AG08395 (cell line): ENCODE results near the gene VIPR2.

Source experiments
- DNase-seq: peaks from one replicate; pipeline ENCODE4 v3.0.0; 2012; ENCODE audit warnings: mixed read lengths, low spot score

Gene VIPR2

DNA sequence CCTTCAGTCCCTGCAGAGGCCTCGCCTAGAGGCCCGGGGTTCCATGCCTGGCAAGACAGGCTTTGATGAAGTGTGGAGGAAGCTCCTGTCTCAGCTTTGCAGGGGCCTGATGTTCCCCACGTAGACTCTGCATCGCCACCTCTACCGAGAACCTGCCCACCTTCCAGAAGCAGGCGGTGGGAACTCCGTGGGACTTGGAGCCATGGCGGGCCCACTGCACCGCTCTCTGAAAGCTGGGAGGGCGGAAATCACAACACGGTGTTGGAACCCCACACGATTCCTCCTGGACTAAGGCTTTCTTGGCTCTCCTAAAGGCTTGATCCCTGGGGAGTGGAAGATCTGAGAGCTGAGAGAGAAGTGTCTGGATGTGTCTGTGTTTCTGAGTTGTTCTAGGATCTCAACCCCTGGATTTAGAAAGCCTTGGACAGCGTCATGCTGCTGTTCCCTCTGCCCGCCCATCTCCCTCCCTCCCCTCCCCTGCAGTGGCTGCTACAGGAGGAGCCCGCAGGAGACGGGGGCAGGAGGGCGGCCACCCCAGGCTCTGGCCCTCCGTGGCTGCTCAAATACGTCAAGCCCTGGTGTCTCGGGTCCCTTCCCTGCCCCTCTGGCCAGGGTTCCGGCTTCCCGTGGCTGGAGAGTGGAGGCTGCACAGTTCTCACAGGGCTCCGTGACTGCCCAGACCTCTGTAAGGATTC, 79.7 kb downstream of the VIPR2 start:
- DNase-seq, result no peak

DNA sequence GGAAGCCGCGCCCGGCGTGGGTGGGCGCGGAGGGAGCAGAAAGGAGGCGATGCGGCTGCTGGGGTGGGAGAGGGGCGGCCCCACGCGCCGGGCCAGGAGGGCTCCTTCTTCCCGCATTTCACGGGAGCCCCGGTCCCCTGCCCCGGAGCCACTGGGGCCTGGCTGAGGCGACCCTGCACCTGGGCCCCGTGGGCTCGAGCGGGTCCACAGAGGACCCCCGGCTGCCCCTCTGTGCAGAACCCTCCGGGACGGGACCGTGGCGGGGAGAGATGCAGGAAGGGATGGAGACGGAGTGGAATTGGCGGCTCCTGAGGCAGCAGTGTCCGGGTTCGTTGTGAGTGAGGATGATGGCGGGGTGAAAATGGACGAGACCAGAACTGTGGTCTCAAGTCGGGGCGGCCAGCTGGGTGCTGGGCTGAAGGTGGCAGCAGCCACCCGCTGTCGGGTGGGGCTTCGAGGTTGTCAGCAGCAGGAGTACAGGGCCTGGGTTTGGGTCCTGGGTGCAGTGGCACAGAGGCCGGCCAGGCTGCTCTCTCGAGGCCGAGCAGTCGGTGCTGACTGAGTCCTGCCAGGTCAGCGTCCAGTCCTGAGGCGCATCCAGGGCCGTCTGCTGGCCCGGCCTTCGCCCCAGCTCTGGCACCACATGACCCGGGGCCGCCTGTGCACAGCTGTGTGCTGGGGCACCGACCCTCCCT, 80.4 kb downstream of the VIPR2 start:
- no peak for DNase-seq

DNA sequence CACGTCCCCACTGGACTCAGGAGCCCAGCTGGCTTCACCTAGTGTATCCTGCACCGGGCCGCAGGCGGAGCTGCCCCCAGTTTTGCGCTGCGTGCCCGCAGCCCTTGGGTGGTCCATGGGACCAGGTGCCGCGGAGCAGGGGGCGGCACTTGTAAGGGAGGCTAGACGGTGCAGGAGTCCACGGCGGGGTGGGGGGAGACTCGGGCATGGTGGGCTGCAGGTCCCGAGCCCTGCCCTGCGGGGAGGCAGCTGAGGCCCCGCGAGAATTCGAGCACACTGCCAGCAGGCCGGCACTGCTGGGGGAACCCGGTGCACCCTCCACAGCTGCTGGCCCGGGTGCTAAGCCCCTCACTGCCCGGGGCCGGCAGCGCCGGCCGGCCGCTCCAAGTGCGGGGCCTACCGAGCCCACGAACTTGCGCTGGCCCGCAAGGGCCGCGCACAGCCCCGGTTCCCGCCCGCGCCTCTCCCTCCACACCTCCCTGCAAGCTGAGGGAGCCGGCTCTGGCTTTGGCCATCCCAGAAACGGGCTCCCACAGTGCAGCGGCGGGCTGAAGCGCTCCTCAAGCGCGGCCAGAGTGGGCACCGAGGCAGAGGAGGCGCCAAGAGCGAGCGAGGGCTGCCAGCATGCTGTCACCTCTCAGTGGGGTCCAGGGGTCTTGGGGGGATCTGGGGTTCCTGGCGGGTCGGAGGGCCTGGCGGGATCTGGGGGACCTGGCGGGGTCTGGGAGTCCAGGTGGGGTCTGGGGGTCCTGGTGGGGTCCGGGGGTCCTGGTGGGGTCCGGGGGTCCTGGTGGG, 81.4 kb downstream of the VIPR2 start:
- no peak for DNase-seq

DNA sequence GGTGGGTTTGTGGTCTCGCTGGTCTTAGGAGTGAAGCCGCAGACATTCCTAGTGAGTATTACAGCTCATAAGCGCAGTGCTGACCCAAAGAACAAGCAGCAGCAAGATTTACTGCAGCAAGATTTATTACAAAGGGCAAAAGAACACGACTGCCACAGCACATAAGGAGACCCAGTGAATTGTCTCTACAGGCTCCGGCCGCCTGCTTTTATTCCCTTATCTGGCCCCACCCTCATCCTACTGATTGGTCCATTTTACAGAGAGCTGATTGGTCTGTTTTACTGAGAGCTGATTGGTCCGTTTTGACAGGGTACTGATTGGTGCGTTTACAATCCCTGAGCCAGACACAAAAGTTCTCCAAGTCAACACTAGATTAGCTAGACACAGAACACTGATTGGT, 82.1 kb downstream of the VIPR2 start:
- no peak for DNase-seq

DNA sequence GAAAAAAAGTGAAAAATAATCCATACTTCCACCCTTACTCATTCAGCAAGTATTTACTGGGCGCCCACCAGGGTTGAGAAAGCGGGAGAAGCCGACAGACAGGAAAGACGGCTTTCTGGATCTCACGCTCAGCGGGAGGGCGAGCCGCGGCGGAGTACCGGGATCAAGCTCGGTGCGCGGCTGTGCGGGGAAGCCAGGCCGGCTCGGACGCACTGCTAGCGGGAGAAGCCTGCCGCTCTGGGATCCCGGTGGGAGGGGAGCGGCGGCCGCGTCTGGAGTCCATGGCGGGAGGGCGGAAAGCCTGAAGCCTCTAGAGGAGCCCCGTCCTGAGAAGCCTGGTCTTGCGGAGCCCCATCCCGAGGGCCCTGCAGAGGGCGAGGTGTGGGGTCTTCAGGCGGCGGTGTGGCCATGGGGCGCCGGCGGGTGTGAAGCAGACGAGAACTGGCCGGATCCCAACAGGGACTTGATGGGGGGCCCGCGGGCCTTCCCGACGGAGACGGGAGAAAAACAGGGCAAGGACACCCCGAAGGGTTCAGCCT, 82.9 kb downstream of the VIPR2 start:
- DNase-seq, result no peak

DNA sequence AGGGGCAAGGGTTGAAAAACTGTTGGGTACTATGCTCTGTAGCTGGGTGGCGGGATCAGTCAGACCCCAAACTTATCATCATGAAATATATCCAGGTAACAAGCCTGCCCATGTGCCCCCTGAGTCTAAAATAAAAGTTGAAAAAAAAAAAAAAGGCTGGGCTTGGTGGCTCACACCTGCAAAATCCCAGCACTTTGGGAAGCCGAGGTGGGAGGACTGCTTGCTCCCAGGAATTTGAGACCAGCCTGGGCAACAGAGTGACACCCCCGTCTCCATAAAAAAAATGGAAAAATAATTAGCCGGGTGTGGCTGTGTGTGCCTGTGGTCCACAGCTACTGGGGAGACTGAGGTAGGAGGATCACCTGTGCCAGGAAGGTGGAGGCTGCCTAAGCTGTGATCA, 83.5 kb downstream of the VIPR2 start:
- no peak for DNase-seq

DNA sequence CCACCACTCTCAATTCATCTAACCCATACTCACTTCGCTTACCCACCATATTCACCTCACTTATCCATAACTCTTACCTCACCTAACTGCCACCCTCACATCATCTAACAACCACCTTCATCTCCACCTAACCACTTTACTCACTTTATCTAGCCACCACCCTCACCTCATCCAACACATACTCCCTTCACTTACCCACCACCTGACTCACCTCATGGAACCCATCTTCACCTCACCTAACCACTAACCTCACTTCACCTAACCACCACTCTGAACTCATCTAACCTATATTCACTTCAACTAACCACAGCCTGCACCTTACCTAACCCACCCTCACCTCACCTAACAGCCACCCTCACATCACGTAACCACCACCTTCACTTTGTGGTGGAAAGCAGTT, 84.2 kb downstream of the VIPR2 start:
- DNase-seq, result no peak

DNA sequence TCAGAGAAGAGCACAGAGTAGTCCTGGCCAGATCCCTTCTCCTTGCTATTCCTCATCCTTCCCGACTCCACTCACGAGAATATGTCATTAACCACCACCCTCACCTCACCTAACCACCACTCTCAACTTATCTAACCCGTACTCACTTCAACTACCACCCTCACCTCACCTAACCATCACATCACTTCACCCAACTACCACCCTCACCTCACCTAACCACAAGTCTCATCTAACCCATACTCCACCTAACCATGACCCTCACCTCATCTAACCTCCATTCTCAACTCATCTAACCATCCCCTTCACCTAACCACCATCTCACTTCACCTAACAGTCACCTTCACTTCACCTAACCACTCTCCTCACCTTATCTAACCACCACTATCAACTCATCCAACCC, 85.0 kb downstream of the VIPR2 start:
- no peak for DNase-seq

DNA sequence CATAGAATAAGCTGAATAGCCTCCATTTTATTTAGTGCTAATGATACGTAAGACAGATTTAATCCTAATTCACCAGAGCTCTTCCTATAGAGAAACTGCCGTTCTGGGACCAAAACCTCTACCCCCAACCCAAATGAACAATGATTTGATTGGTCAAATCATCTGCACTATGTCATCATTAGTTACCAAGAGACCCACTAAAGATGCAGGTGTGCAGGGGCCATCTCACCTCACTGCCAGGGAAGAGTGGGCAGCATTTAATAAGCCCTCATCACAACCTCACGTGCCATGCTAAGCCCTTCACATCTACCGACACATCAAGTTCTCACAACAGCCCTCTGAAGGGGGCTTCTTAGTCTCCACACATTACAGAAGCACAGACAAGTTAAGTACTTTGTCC, 87.0 kb downstream of the VIPR2 start:
- DNase-seq, result no peak

DNA sequence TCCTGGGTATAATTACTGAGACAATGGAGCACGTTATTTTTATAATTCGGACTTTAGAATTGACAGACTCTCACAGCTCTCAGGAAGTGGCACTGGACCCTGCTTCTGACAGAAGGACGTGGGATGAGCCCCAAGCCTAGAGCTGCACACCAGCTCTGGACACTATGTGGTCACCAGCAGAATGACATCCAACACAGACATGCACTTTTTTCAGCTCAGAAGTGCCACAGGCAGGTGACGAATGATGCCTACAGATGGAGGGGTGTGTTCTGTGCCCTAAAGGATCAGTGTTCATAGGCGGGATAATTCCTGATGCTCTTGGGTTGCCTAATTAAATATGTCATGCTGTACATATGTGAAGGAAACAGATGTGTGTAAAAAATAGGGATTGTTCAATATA, 87.9 kb downstream of the VIPR2 start:
- DNase-seq, result no peak

DNA sequence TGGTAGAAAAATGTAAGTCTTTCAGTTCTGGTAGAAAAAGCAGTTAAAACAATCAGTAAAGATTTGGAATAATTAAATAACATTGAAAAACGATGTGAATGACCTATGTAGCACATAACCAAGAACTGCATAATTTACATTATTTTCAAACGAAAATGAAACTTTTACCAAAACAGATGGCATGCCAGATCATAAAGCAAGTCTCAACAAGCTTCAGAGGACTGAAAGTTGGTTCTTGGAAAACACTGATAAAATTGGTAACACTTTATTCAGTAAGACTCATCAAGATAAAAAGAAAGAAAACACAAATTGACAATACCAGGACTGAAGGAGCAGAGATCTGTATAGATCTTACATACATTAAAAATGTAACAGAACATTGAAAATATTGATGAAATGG, 92.8 kb downstream of the VIPR2 start:
- no peak for DNase-seq

DNA sequence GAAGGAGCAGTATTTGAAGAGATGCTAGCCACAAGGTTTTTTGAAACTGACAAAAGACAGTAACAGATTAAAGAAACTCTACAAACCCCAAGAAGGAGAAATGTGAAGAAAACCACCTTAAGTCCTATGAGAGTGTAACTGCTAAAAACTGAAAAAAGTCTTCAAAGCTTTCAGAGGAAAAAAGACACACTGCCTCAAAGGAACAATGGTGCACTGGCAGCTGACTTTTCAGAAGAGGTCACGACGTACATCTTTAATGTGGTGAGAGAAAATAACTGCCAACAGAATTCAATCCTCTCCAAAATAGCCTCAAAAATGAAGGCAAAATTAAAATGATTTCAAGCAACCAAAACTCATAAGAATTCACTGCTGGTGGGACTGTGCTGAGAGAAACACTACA, 94.0 kb downstream of the VIPR2 start:
- DNase-seq, result no peak

DNA sequence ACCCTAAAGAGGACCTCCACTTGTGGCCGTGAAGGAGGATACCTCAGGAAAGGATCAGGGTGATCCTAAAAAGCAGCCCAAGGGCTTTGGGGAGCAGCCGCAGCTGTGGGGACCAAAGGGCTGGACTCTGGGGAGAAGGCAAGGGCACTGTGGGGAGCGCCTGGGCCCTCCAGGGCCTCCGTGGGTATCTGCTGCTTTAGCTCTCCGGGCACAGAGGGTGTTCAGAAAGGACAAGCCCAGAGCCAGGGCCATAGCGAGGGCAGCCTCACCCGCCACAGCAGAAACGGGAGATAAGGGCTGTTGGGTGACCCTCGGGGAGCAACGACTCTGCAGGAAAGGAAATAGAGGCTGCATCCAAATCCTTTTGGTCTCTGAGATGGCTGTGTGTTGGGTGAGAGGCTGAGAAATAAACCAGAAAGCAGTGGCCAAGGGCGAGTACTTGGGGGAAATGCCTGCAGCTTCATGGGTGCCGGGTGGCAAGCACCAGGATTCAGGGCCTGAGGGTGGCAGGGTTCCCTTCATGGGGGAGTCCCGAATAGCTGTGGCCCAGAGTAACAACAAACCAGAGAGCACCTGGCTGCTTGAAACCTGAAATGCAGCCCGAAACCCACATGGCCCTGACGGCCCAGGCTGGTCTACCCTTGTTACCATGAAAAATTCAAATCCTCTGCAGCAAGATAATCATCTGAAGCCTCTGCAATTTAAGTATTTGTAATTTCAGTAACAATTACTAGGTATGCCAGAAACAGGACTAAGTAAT, 95.2 kb downstream of the VIPR2 start:
- DNase-seq, result no peak

DNA sequence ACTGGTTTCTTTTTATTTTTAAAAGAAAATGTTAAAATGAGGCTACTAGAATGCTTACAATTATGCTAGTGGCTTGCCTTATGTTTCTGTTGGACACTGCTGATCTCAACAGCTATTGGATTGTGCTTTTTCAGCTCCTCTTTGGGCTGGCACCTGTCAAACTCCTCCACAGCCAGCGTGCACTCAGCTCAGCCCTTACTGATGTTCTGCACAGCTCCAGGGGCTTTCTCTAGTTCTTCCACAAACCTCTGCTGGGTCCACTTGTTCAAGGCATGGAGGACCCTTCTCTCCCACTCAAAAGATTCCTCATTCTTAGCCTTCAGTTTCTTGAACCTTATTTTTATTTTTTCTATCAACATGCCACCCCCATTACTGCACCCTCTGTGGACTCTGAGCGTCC, 96.0 kb downstream of the VIPR2 start:
- no peak for DNase-seq

DNA sequence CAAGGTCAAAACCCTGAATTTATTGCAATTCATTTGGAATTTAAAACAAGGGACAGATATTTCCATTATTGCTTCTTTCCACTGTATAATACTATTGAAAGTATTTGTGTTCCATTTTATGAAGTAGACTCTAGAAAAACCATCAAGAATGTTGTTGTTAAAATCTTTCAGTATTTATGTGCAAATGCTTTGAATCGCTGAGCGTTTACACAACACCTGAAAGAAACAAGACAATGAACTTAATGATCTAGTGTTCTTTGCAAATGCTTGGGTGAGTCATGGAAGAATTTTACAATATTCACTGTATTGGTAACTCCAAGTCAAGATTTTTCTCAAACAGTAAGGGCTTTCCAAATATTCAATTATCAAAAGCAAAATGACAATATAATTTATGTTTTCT, 97.1 kb downstream of the VIPR2 start:
- no peak for DNase-seq

DNA sequence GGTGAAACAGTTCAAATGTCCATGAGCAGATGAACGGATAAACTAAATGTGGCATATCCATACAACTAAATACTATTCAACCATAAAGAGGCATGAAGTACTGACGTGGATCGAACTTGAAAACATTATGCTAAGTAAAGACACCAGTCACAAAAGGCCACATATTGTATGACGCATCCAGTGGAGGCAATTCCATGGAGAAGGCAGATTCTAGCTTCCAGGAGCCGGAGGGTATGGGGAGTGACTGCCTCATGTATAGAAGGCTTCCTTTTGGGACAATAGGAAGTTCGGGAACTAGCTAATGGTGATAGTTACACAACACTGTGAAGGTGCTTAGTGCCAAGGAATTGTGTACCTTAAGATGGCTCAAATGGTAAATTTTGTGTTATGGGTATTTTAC, 98.4 kb downstream of the VIPR2 start:
- no peak for DNase-seq

DNA sequence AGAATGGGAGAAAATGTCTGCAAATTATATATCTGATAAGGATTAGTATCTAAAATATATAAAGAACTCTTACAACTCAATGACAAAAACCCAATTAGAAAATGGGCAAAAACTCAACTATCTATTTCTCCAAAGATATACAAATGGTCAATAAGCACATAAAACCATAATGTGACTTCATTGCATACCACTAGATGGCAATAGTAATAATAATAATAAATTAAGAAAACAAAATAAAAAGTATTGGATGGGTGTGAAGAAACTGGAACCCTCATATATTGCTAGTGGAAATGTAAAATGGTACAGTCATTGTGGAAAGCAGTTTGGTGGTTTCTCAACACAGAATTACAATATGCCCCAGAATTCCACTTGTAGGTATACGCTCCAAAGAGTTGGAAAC, 98.8 kb downstream of the VIPR2 start:
- DNase-seq, result no peak

DNA sequence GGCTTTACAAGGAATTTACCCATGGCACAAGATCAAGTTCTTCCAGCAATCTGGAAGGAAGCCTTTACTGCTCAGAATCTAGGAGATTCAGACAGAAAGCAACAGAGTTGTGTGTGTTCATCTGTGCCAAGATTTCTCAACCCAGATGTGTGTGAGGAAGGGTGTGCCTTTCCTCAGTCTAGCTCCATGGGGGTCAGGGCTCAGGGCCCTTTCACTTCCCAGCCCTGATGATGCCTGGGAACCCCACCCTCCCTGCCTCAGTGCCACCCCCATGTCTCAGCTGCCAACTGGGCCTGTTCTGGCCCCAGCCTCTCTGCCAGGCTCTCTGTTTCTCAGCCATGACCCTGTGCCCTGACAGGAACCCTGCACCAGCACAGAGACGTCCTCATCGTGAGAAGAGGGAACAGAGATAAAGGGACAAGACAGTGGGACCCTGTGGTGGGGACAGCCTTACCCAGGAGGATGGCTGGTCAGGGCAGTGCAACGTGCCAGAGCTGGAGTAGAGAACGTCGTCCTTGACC, 102.0 kb downstream of the VIPR2 start:
- no peak for DNase-seq

DNA sequence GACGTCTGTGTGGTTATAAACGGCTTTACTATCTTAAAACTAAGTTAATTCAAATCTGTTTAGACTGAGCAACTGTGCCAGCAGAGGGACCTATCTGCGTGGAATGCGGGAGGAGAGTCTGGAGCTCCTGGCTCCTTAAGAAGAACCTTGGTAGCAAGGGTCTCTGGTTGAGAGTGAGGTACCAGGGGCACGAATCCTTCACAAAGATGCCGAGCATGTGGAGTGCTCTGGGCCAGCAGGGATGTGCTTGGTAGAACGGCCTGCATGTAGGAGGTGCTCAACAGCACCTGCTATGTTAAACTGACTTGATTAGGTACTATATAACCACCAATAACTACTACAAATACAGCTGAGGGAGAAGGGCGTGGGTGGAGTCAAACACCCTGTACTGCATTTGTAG, 102.6 kb downstream of the VIPR2 start:
- no peak for DNase-seq

DNA sequence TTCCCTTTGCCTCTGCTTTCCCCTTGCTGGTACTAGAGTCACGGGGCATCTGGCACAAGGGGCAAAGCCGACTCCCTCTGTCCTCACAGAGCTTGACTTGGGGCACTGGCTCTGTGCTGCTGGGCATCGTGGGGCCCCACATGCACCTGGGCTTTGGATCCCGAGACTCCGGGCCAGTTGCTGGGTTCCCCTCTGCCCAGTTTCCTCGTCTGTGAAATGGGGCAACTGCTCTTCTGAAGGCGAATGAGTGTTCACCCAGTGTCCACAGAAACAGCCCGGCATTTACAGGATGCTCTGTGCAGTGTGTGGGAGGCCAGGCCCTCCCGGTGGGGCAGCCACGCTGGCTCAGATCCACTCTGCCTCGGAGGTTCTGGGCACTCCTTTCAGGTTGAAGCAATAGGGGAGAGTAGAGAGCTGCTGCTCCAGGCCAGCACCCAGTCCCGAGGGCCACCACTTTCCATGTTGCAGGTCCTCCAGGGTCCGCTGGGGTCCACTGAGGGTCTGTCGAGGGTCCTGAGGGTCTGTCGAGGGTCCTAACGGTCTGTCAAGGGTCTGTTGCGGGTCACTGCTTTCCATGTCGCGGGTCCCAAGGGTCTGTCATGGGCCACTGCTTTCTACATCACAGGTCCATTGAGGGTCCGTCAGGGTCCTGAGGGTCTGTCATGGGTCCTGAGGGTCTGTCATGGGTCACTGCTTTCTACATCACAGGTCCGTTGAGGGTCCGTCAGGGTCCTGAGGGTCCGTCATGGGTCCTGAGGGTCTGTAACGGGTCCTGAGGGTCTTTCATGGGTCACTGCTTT, 103.6 kb downstream of the VIPR2 start:
- no peak for DNase-seq

DNA sequence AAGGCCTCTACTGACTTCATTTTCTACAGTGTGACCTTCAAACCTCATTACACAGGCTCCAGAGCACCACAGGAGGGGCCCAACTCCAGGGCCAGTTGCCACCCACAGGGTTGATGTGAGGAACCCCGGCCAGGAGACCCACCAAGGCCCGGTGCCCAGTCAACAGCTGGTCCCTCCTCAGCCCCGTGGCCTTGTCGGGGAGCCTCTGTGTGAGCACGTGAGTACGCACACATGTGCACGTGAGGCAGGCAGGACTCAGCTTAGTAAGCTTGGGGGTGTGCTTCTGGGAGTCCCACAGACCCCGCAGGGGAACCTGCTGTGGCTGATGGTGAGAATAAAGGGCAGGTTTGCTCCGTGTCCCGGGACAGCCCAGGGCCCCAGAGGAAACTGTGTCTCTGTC, 104.5 kb downstream of the VIPR2 start:
- no peak for DNase-seq
